Upper lobe of left lung (tissue), 6 donors: Measurements from ENCODE around the gene GAS2. TPM values are rescaled to one million over a fixed set of nuclear protein-coding genes. Genes with fewer than 3 reads are reported as not detected.

Experiments
- ATAC-seq, 2 donors: fragments of 200-7000 bp; cut with Tn5 transposase; one replicate each; pipeline ENCODE4 v1.9.1; 2022; ENCODE audit warnings: mild to moderate bottlenecking in 2 of 2, moderate library complexity in 2 of 2; ENCODE audit not compliant: low FRiP score in 2 of 2
- DNase-seq, 2 donors: peaks; one replicate each; pipeline ENCODE4 v3.0.0-alpha.2; 2019 to 2020
- H3K27ac ChIP-seq, 4 donors: fragments of 200-600 bp; sonication (generic); one replicate each; pipeline ENCODE4 v1.5.1; 2016 to 2019
- H3K27me3 ChIP-seq, 4 donors: fragments of 200-600 bp; sonication (generic); one replicate each; pipeline ENCODE4 v1.5.1; 2017 to 2019
- H3K36me3 ChIP-seq, 4 donors: fragments of 200-600 bp; sonication (generic); one replicate each; pipeline ENCODE4 v1.5.1; 2016 to 2019
- H3K4me1 ChIP-seq, 4 donors: fragments of 200-600 bp; sonication (generic); one replicate each; pipeline ENCODE4 v1.5.1; 2018 to 2019
- H3K4me3 ChIP-seq, 4 donors: fragments of 200-600 bp; sonication (generic); one replicate each; pipeline ENCODE4 v1.5.1; 2017 to 2019; ENCODE audit warnings: mild to moderate bottlenecking in 2 of 4, moderate library complexity in 1 of 4
- H3K9me3 ChIP-seq, 4 donors: fragments of 200-600 bp; sonication (generic); one replicate each; pipeline ENCODE4 v1.5.1; 2018 to 2019
- EP300 ChIP-seq, 4 donors: sonication (generic); formaldehyde crosslinking; IDR thresholded peaks; one replicate each; pipeline ENCODE4 v1.5.1; 2017; ENCODE audit warnings: antibody characterized with exemption in 4 of 4, control low read depth in 2 of 4
- POLR2A ChIP-seq, 4 donors: fragments of 450-650 bp; IDR thresholded peaks; one replicate each; pipeline ENCODE4 v1.5.1; 2016 to 2017; ENCODE audit warnings: antibody characterized with exemption in 4 of 4, mild to moderate bottlenecking in 2 of 4
- POLR2AphosphoS5 ChIP-seq, 2 donors: sonication (generic); formaldehyde crosslinking; IDR thresholded peaks; one replicate each; pipeline ENCODE4 v1.5.1; 2017; ENCODE audit warnings: antibody characterized with exemption in 2 of 2
- WGBS, 2 donors: methylation state at CpG; one replicate each; pipeline ENCODE4 v1.1.5; 2017 to 2018; 5-methylcytosine and 5-hydroxymethylcytosine counted together
- total RNA-seq, 6 donors: library from RNA; depleted of rRNA in 4 of 6; stranded (reverse); fragments of >200 nt in 4 of 6; gene quantifications; one replicate each; pipeline versions ENCODE4 v1.1.0 to v1.2.1, GENCODE V29; 2016 to 2021
- TF ChIP-seq, protein P1 (sequence below), 6 experiments: fragments of 450-650 bp in 4 of 6; fragments of 200-600 bp in 2 of 6; sonication (generic) in 2 of 6; IDR thresholded peaks; one replicate each; pipeline ENCODE4 v1.5.1; 2016 to 2019; ENCODE audit warnings: antibody characterized with exemption in 6 of 6
- donor health status: DM: no; HTN: no; CAD: no; lungs with moderate emphysema.
- donor health status: DM: no; HTN: yes; CAD: no; lungs with severe emphysema.

GAS2 gene
- total RNA-seq, 6 donors from 2014 or later, result 1.5 to 6.3 (median 2.1) TPM; not detected in 1

- no peak overlapping the region for H3K27ac ChIP-seq
- no peak for ATAC-seq
- H3K4me3 ChIP-seq, result no peak overlapping the region
- no peaks in the 10 kb centered on the region for H3K36me3 ChIP-seq
- H3K9me3 ChIP-seq, result no peaks in the 10 kb centered on the region
- DNase-seq, result no peak
- WGBS, 2 donors, result 45 to 86% methylated on average over 1 of the region's 1 CpG
- no peaks in the 10 kb centered on the region for H3K4me1 ChIP-seq
- TF ChIP-seq POLR2A (IDR thresholded peaks at IDR 0.05), result no peak
- TF ChIP-seq POLR2AphosphoS5 (IDR thresholded peaks at IDR 0.05), result no peak
- TF ChIP-seq EP300 (IDR thresholded peaks at IDR 0.05), result no peak
- TF ChIP-seq, protein P1, sequence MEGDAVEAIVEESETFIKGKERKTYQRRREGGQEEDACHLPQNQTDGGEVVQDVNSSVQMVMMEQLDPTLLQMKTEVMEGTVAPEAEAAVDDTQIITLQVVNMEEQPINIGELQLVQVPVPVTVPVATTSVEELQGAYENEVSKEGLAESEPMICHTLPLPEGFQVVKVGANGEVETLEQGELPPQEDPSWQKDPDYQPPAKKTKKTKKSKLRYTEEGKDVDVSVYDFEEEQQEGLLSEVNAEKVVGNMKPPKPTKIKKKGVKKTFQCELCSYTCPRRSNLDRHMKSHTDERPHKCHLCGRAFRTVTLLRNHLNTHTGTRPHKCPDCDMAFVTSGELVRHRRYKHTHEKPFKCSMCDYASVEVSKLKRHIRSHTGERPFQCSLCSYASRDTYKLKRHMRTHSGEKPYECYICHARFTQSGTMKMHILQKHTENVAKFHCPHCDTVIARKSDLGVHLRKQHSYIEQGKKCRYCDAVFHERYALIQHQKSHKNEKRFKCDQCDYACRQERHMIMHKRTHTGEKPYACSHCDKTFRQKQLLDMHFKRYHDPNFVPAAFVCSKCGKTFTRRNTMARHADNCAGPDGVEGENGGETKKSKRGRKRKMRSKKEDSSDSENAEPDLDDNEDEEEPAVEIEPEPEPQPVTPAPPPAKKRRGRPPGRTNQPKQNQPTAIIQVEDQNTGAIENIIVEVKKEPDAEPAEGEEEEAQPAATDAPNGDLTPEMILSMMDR (IDR thresholded peaks at IDR 0.05), result no peak
- no peaks in the 10 kb centered on the region for H3K27me3 ChIP-seq
Measured at GRCh38 chr11:22795914-22796313, 129.5 kb downstream of the GAS2 start.

GRCh38 chr11:22797047-22797446 lies 130.6 kb downstream of the GAS2 start:
- WGBS, 2 donors, result 91 to 92% methylated on average over 3 of the region's 3 CpGs
- DNase-seq (no peak), ATAC-seq (no peak)

DNA sequence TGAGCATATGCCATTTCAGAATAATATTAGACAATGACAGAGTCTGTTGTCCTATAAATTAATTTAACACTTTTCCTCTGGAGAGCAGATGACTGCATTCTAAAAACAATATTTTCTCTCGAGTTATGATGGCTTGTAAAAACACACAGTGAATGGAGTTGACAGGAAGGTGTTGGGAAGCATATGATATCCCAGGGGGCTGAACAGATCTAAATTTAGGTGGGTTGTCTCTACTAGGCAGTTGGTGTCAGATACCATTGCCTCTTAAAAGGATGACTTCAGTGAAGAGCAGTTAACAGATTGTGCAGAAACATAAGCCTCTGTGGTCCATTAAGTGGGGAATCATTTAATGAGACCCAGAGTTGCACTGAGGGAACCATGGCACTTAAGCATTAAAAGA lies 132.5 kb downstream of the GAS2 start:
- no peaks in the 10 kb centered on the region for H3K36me3 ChIP-seq
- ATAC-seq, result no peak
- DNase-seq, result no peak
- H3K27ac ChIP-seq, result no peak overlapping the region
- H3K4me3 ChIP-seq, result no peak overlapping the region
- 83 to 84% methylated on average over 1 of the region's 1 CpG for WGBS, 2 donors
- TF ChIP-seq POLR2AphosphoS5 (IDR thresholded peaks at IDR 0.05) (no peak), POLR2A (IDR thresholded peaks at IDR 0.05) (no peak), EP300 (IDR thresholded peaks at IDR 0.05) (no peak)
- TF ChIP-seq, protein P1 (IDR thresholded peaks at IDR 0.05), result no peak
- no peaks in the 10 kb centered on the region for H3K4me1 ChIP-seq
- H3K27me3 ChIP-seq, result no peaks in the 10 kb centered on the region
- H3K9me3 ChIP-seq, result no peaks in the 10 kb centered on the region

More at GRCh38 chr11:22797047-22797446, 130.6 kb downstream of the GAS2 start:
- H3K4me1 ChIP-seq, result no peaks in the 10 kb centered on the region
- no peaks in the 10 kb centered on the region for H3K9me3 ChIP-seq
- no peaks in the 10 kb centered on the region for H3K36me3 ChIP-seq
- no peaks in the 10 kb centered on the region for H3K27me3 ChIP-seq
- no peak overlapping the region for H3K27ac ChIP-seq
- TF ChIP-seq POLR2A (IDR thresholded peaks at IDR 0.05) (no peak), POLR2AphosphoS5 (IDR thresholded peaks at IDR 0.05) (no peak), EP300 (IDR thresholded peaks at IDR 0.05) (no peak)
- TF ChIP-seq, protein P1 (IDR thresholded peaks at IDR 0.05), result no peak
- no peak overlapping the region for H3K4me3 ChIP-seq

DNA sequence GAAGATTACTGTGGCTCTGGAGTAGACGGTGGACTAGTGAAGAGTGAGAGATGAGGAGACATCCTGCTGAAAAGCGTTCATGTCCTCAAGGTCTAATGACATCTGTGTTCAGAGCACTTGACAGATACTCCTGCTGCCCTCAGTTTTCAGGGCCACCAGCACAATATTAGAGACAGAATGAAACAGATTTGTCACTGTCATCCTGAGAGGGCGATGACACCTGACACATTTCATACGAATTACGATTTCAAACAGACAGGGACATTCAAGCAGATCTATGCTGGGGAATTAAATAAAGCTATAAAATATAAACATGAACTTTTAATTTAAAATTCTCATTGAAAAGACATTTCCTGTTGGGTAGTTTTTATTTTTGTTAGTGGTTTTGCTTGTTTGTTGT lies 134.1 kb downstream of the GAS2 start:
- DNase-seq (no peak), ATAC-seq (no peak)
- Histone ChIP-seq H3K36me3 (no peaks in the 10 kb centered on the region), H3K27ac (no peak overlapping the region), H3K27me3 (no peaks in the 10 kb centered on the region), H3K4me3 (no peak overlapping the region), H3K9me3 (no peaks in the 10 kb centered on the region), H3K4me1 (no peaks in the 10 kb centered on the region)
- 67 to 89% methylated on average over 5 of the region's 5 CpGs for WGBS, 2 donors
- TF ChIP-seq, protein P1 (IDR thresholded peaks at IDR 0.05), result no peak
- TF ChIP-seq POLR2A (IDR thresholded peaks at IDR 0.05) (no peak), POLR2AphosphoS5 (IDR thresholded peaks at IDR 0.05) (no peak), EP300 (IDR thresholded peaks at IDR 0.05) (no peak)

- H3K4me3 ChIP-seq, result no peak overlapping the region
- no peak overlapping the region for H3K27ac ChIP-seq
- no peaks in the 10 kb centered on the region for H3K36me3 ChIP-seq
- WGBS, 2 donors, result 84 to 87% methylated on average over 4 of the region's 4 CpGs
- DNase-seq, result no peak
- H3K27me3 ChIP-seq, result no peaks in the 10 kb centered on the region
- TF ChIP-seq, protein P1 (IDR thresholded peaks at IDR 0.05), result no peak
- TF ChIP-seq EP300 (IDR thresholded peaks at IDR 0.05), result no peak
- no peak for TF ChIP-seq POLR2A (IDR thresholded peaks at IDR 0.05)
- TF ChIP-seq POLR2AphosphoS5 (IDR thresholded peaks at IDR 0.05), result no peak
- no peak for ATAC-seq
- H3K9me3 ChIP-seq, result no peaks in the 10 kb centered on the region
- H3K4me1 ChIP-seq, result peaks cover 0 to 2% (median under 1%) of the 10 kb centered on the region in 4 donors
Measured at GRCh38 chr11:22802861-22803260, 136.4 kb downstream of the GAS2 start.
